AG04450 (cell line): Measurements from ENCODE around the gene NINJ2. TPM values are rescaled to one million over a fixed set of nuclear protein-coding genes. Genes with fewer than 3 reads are reported as not detected.

Experiments
- CTCF ChIA-PET: fragments of 300-600, 350-600 bp; formaldehyde crosslinking; extraction: SDS; loops from one replicate; lab custom pipeline; 2022; ENCODE audit warnings: antibody characterized with exemption, inconsistent platforms; lab: Charles Lee
- POLR2A ChIA-PET: fragments of 350-600 bp; formaldehyde crosslinking; extraction: SDS; loops from one replicate; lab custom pipeline; 2021; ENCODE audit warnings: antibody characterized with exemption, inconsistent platforms; lab: Yijun Ruan, JAX
- DNase-seq: peaks from one replicate; pipeline ENCODE4 v3.0.0-alpha.2; 2011; ENCODE audit warnings: low read depth, low spot score
- H3K27ac ChIP-seq: one replicate; pipeline ENCODE4 v1.5.1; 2012; ENCODE audit warnings: low read depth, low read length, control low read depth
- H3K27me3 ChIP-seq: one replicate; pipeline ENCODE4 v1.6.0; 2012; ENCODE audit warnings: low read length; ENCODE audit not compliant: control insufficient read depth, insufficient read depth
- H3K4me3 ChIP-seq: 2 replicates; pipeline ENCODE4 v1.5.1; 2011; ENCODE audit warnings: mild to moderate bottlenecking, low read depth, low read length, control low read depth
- H3K9me3 ChIP-seq: 2 replicates; pipeline ENCODE4 v1.5.1; 2012; ENCODE audit warnings: low read length; ENCODE audit not compliant: control insufficient read depth, insufficient read depth
- CTCF ChIP-seq: IDR thresholded peaks from 2 replicates; pipeline ENCODE4 v1.5.1; 2011; ENCODE audit warnings: low read depth, low read length, control low read depth, inconsistent platforms
- polyA plus RNA-seq: library from polyadenylated mRNA; depleted of rRNA; stranded (reverse); fragments of >200 nt; gene quantifications from 2 replicates; pipeline ENCODE4 v1.2.3, GENCODE V29; 2011

NINJ2 gene
- polyA plus RNA-seq, 1 experiment = not detected

DNA sequence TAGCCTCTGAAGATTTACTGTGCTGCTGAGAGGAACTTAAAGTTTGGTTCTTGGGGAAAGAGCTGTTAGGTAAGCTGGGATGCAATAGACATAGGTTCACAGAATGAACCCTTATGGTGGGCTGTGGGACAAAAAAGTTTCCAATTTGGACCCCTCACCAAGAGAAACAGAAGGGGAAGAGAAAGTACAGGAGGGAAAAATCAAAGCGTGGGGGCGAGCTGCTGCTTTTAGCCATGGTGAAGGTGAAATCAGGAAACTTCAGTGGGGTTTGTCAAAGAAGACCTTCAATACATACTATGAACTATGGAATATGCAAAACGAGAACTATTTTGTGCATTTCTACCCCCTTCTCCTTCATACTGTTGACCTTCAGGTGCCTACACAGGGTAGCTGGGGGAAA lies 10.6 kb upstream of the NINJ2 start:
- Histone ChIP-seq H3K4me3 (no peak overlapping the region), H3K9me3 (no peaks in the 10 kb centered on the region), H3K27ac (no peak overlapping the region), H3K27me3 (peaks cover 14% of the 10 kb centered on the region)
- DNase-seq = no peak
- CTCF ChIA-PET = interaction anchor here (0.6 kb wide), 1 partner anchor 77 kb away, joined by 3 read pairs; no protein-coding TSS in a partner anchor
- no peak for TF ChIP-seq CTCF
- POLR2A ChIA-PET = no interaction called here

- no peak for TF ChIP-seq CTCF
- peaks cover 14% of the 10 kb centered on the region for H3K27me3 ChIP-seq
- POLR2A ChIA-PET = no interaction called here
- CTCF ChIA-PET = interaction anchor here (1.4 to 2.2 kb wide), 2 partner anchors 82 to 93 kb away, joined by 6 to 7 read pairs; no protein-coding TSS in a partner anchor
- DNase-seq = no peak
- no peaks in the 10 kb centered on the region for H3K9me3 ChIP-seq
- H3K4me3 ChIP-seq = no peak overlapping the region
- no peak overlapping the region for H3K27ac ChIP-seq
Measured at GRCh38 chr12:669576-669945, 6.3 kb upstream of the NINJ2 start.

GRCh38 chr12:668090-668481 lies 4.8 kb upstream of the NINJ2 start:
- no peak overlapping the region for H3K27ac ChIP-seq
- DNase-seq = no peak
- CTCF ChIA-PET = interaction anchor here (1.4 to 2.2 kb wide), 2 partner anchors 83 to 92 kb away, joined by 6 to 7 read pairs; no protein-coding TSS in a partner anchor
- POLR2A ChIA-PET = no interaction called here
- H3K27me3 ChIP-seq = peaks cover 20% of the 10 kb centered on the region
- no peak for TF ChIP-seq CTCF
- no peak overlapping the region for H3K4me3 ChIP-seq
- no peaks in the 10 kb centered on the region for H3K9me3 ChIP-seq

DNA sequence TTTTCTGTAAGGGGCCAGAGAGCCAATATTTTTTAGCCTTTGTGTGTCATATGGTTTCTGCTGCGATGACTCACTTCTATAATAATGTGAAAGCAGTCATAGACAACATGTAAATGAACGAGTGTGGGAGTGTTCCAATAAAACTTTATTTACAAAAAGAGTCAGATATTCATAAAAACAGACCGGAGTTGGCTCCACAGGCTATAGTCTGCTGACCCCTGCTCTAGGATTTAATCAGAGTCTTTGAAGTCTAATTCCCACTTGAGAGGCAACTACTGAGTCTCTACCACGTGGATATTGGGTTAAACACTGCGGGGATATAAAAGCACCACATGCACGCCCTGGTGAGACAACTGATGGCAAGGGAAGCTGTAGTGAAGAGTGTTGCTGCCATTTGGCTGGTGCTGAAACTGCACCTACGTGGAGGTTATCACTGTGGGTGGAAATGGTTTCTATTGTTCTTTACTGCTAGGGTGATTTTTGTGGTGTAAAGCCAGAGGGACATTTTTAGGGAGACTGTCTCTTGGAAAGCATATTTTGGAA lies 3.6 kb upstream of the NINJ2 start:
- no peaks in the 10 kb centered on the region for H3K9me3 ChIP-seq
- H3K4me3 ChIP-seq = no peak overlapping the region
- H3K27ac ChIP-seq = no peak overlapping the region
- no peak for TF ChIP-seq CTCF
- H3K27me3 ChIP-seq = peaks cover 25% of the 10 kb centered on the region
- CTCF ChIA-PET = interaction anchor here (1.4 kb wide), 1 partner anchor 84 kb away, joined by 3 read pairs; no protein-coding TSS in a partner anchor
- POLR2A ChIA-PET = no interaction called here
- no peak for DNase-seq

DNA sequence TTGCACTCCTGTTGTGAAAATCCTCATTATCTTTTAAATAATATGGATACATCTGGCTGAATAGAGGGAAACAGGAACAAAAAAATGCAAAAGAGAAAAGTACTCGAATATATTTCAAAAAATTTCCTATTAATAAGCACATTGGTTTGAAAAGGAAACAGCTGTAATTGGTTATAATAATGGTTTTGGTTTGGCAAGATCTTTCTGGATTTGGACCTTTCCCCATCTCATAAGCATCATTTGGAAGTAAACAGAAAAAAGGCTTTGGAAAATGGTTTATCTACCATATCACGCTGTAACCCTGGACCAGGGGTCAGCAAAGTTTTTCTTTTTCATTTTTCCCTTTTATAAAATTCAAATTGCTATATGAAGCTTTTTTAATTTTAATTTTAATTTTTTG lies 2.8 kb upstream of the NINJ2 start:
- ChIA-PET POLR2A (no interaction called here), CTCF (interaction anchor here (0.7 to 1.4 kb wide), 2 partner anchors 85 to 89 kb away, joined by 3 to 4 read pairs; no protein-coding TSS in a partner anchor)
- no peak for TF ChIP-seq CTCF
- no peaks in the 10 kb centered on the region for H3K9me3 ChIP-seq
- H3K27me3 ChIP-seq = peaks cover 29% of the 10 kb centered on the region
- DNase-seq = no peak
- no peak overlapping the region for H3K4me3 ChIP-seq
- H3K27ac ChIP-seq = no peak overlapping the region
